GM18526 (cell line): ENCODE measurements around the gene PCNP.

Source experiments
- POLR2A ChIP-seq: IDR thresholded peaks from 3 replicates; pipeline ENCODE4 v1.6.1; 2011; ENCODE audit not compliant: insufficient read length; ENCODE audit errors: extremely low read depth

The PCNP gene

GRCh38 chr3:101549473-101549872 is 24.5 kb upstream of the PCNP start:
- no peak for TF ChIP-seq POLR2A

- no peak for TF ChIP-seq POLR2A
These were observed 17.9 kb upstream of the PCNP start for GRCh38 chr3:101556064-101556463.

- peak; percentile 88 for TF ChIP-seq POLR2A
These were observed 12.2 kb upstream of the PCNP start, which contains the start of gene TRMT10C for GRCh38 chr3:101561630-101562328. TSS of gene TRMT10C (plus strand) at chr3:101561868. CDS start at chr3:101564782, 2,914 bp downstream.

- no peak for TF ChIP-seq POLR2A
These were observed 6.3 kb upstream of the PCNP start for GRCh38 chr3:101567528-101568317.

GRCh38 chr3:101571028-101571895 is 2.7 kb upstream of the PCNP start:
- TF ChIP-seq POLR2A = no peak

GRCh38 chr3:101574388-101575112 is 570 bp downstream of the PCNP start:
- no peak for TF ChIP-seq POLR2A

- TF ChIP-seq POLR2A = no peak
These were observed 3.3 kb downstream of the PCNP start for GRCh38 chr3:101577286-101577685.

GRCh38 chr3:101588616-101589015 is 14.6 kb downstream of the PCNP start:
- no peak for TF ChIP-seq POLR2A

GRCh38 chr3:101591071-101591470 is 17.1 kb downstream of the PCNP start:
- TF ChIP-seq POLR2A = no peak

- TF ChIP-seq POLR2A = no peak
These were observed 28.8 kb downstream of the PCNP start for GRCh38 chr3:101602731-101603130.

GRCh38 chr3:101603184-101603583 is 29.2 kb downstream of the PCNP start:
- no peak for TF ChIP-seq POLR2A

GRCh38 chr3:101611023-101611422 is 37.0 kb downstream of the PCNP start:
- TF ChIP-seq POLR2A = no peak

- TF ChIP-seq POLR2A = no peak
These were observed 41.5 kb downstream of the PCNP start for GRCh38 chr3:101615525-101615924.

GRCh38 chr3:101617478-101617877 is 43.5 kb downstream of the PCNP start:
- TF ChIP-seq POLR2A = no peak

- TF ChIP-seq POLR2A = no peak
These were observed 44.7 kb downstream of the PCNP start for GRCh38 chr3:101618726-101619125.
